Measurements from ENCODE around the gene OSBP2. TPM values are rescaled to one million over a fixed set of nuclear protein-coding genes. Genes with fewer than 3 reads are reported as not detected.

OSBP2 gene
- total and polyA plus RNA-seq, 10 of the 15 experiments (the other 5 are each of a cell fraction or from before 2014, with no cell fraction given) = 0.11 to 7.7 (median 3.6) TPM

DNA sequence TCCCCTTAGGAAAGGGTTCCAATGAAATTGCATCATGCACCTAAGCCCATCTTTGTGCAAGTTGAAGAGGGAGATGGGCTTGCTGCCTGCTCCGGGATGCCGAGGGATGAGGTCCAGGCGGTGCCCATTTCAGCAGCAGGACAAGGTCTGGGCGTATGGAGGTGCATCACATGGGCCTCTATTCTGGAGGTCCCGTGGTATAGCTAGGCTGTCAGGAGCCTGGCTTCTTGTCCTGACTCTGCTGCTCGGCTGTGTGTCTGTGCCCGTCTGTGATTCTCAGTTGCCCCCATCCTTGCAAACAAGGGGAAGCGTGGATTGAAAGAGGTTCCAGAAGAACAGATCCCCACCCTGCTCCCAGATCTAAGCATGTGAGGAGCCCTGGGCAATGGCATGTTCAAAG is 130.0 kb downstream of the OSBP2 start (continued):
- TF ChIP-seq, protein P1, sequence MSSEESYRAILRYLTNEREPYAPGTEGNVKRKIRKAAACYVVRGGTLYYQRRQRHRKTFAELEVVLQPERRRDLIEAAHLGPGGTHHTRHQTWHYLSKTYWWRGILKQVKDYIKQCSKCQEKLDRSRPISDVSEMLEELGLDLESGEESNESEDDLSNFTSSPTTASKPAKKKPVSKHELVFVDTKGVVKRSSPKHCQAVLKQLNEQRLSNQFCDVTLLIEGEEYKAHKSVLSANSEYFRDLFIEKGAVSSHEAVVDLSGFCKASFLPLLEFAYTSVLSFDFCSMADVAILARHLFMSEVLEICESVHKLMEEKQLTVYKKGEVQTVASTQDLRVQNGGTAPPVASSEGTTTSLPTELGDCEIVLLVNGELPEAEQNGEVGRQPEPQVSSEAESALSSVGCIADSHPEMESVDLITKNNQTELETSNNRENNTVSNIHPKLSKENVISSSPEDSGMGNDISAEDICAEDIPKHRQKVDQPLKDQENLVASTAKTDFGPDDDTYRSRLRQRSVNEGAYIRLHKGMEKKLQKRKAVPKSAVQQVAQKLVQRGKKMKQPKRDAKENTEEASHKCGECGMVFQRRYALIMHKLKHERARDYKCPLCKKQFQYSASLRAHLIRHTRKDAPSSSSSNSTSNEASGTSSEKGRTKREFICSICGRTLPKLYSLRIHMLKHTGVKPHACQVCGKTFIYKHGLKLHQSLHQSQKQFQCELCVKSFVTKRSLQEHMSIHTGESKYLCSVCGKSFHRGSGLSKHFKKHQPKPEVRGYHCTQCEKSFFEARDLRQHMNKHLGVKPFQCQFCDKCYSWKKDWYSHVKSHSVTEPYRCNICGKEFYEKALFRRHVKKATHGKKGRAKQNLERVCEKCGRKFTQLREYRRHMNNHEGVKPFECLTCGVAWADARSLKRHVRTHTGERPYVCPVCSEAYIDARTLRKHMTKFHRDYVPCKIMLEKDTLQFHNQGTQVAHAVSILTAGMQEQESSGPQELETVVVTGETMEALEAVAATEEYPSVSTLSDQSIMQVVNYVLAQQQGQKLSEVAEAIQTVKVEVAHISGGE (CRISPR knock-in tag; IDR thresholded peaks at IDR 0.05) = no peak
- TF ChIP-seq SIN3A (IDR thresholded peaks at IDR 0.05; ENCODE audit: low read depth, low read length) = no peak
- TF ChIP-seq, protein P2, sequence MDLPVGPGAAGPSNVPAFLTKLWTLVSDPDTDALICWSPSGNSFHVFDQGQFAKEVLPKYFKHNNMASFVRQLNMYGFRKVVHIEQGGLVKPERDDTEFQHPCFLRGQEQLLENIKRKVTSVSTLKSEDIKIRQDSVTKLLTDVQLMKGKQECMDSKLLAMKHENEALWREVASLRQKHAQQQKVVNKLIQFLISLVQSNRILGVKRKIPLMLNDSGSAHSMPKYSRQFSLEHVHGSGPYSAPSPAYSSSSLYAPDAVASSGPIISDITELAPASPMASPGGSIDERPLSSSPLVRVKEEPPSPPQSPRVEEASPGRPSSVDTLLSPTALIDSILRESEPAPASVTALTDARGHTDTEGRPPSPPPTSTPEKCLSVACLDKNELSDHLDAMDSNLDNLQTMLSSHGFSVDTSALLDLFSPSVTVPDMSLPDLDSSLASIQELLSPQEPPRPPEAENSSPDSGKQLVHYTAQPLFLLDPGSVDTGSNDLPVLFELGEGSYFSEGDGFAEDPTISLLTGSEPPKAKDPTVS (IDR thresholded peaks at IDR 0.05; ENCODE audit: low read depth, low read length) = no peak
- TF ChIP-seq TAF1 (IDR thresholded peaks at IDR 0.05; ENCODE audit: borderline replicate concordance, low read depth, low read length) = no peak
- TF ChIP-seq GATAD2B (conservative IDR thresholded peaks at IDR 0.05; ENCODE audit: low read depth) = no peak

DNA sequence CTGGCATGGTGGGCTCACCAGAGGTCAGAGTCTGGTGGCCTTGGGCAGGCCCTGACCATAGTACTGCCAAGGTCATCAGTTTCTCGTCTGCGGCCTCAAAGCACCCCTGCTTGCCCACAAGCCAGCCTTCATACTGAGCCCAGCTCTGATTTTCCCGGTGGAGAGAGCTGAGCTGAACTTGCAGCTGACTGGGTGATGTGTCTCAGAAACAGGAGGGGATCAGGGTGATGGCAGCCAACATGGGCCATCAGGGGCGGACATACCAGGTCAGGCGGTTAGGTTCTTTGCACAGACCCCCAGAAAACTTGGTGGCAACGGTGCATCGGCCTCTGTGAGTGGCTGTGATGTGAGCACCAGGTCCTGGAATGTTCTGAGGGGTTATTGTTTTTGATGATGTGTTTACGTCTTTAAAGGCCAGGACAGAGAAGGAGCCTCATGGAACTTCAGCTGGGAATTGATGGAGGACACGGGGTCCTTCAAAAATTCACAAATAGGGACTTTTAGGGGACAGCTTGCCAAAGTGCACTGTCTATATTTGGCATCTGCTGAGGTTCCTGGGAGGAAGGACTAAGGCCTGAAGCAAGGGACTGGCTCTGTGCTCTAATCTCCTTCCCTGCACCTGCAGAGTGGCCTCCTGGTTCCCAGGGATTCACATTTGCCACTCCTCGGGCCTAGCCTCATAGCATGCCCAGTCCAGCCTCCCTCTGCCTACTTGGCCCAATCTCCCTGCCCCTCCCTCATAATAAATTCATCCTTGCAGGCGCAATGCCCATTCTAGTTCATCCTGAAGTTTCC is 131.2 kb downstream of the OSBP2 start:
- WGBS (ENCODE audit: insufficient coverage, insufficient replicate concordance, low lambda C conversion rate, missing lambda C conversion rate) = 20% methylated on average over 11 of the region's 11 CpGs
- ATAC-seq (no peak), FAIRE-seq (no peak), DNase-seq (ENCODE audit: low read depth, low spot score) (no peak)
- peaks cover 9 to 10% of the 10 kb centered on the region in 2 experiments for H3K27me3 ChIP-seq (replicated peaks in 1 of 2; ENCODE audit: control insufficient read depth in 2 of 2, insufficient read depth in 2 of 2, low read length in 1 of 2)
- intact Hi-C loops (cut with micrococcal nuclease; ENCODE audit: unreplicated experiment) = no loop called here
- no peak for TF ChIP-seq YY1 (IDR thresholded peaks at IDR 0.05; ENCODE audit: low read depth, low read length)
- TF ChIP-seq ZNF24 (IDR thresholded peaks at IDR 0.05) = no peak
- no peak for TF ChIP-seq BCL11A (IDR thresholded peaks at IDR 0.05; ENCODE audit: low read depth, low read length)
- TF ChIP-seq ZBED1 (IDR thresholded peaks at IDR 0.05; ENCODE audit: borderline replicate concordance) = no peak
- no peaks in the 10 kb centered on the region for H4K20me1 ChIP-seq (ENCODE audit: control insufficient read depth, insufficient read depth)
- no peak overlapping the region for H3K9ac ChIP-seq (ENCODE audit: control insufficient read depth, insufficient read depth, low read length)
- H3K4me1 ChIP-seq (ENCODE audit: control insufficient read depth, insufficient read depth, low read length) = no peaks in the 10 kb centered on the region; the same call in 1 of the 2 replicates
- in situ Hi-C loops (cut with MboI) = no loop called here
- H3K27ac ChIP-seq (ENCODE audit: control insufficient read depth, insufficient read depth) = no peak overlapping the region
- RAD21 ChIA-PET (ENCODE audit: unreplicated experiment) = no interaction called here
- no peaks in the 10 kb centered on the region for H3K36me3 ChIP-seq (ENCODE audit: control insufficient read depth in 2 of 2, insufficient read depth in 2 of 2, low read length in 1 of 2)
- no peaks in the 10 kb centered on the region for H3K79me2 ChIP-seq (ENCODE audit: control insufficient read depth, insufficient read depth, low read length)
- CTCF ChIA-PET = interaction anchor here (0.7 kb wide), 1 partner anchor 11 kb away, joined by 3 read pairs; no protein-coding TSS in a partner anchor
- SMC1A ChIA-PET (ENCODE audit: uncharacterized antibody, unreplicated experiment) = no interaction called here
- H3K4me3 ChIP-seq = no peak overlapping the region
- no peak overlapping the region for H3K4me2 ChIP-seq (ENCODE audit: control insufficient read depth, insufficient read depth)
- BruUV-seq (replicated peaks) = no TSS peak
- H3K9me3 ChIP-seq (replicated peaks; ENCODE audit: control insufficient read depth, insufficient read depth, low read length) = no peaks in the 10 kb centered on the region
- POLR2A ChIA-PET = no interaction called here
- H2AFZ ChIP-seq (ENCODE audit: control insufficient read depth, low read depth, low read length) = no peak overlapping the region
